ENCODE data around the gene ALOX12B. TPM values are rescaled to one million over a fixed set of nuclear protein-coding genes. Genes with fewer than 3 reads are reported as not detected.
A peak's percentile ranks its signal among the peaks of the same experiment; 100 is the strongest.

The ALOX12B gene
- total and polyA plus RNA-seq, 2 donors (not counting 1 experiment from before 2014, with no cell fraction given) = 0.57 to 0.69 TPM

GRCh38 chr17:8124350-8125153, 37.0 kb upstream of the ALOX12B start:
- Histone ChIP-seq H3K4me1 (ENCODE audit: control insufficient read depth in 2 of 2, insufficient read depth in 2 of 2, low read length in 2 of 2) (peaks cover 57 to 70% of the 10 kb centered on the region in 2 donors), H3K79me2 (ENCODE audit: control insufficient read depth, insufficient read depth, low read length) (no peaks in the 10 kb centered on the region), H3K4me2 (replicated peaks; ENCODE audit: low read depth, low read length, poor library complexity, severe bottlenecking) (peak overlapping the region; percentile 91), H3K27me3 (replicated peaks in 1 of 4; ENCODE audit: control extremely low read depth in 1 of 4, control insufficient read depth in 3 of 4, insufficient read depth in 4 of 4, low read length in 3 of 4) (peaks cover 0 to 47% (median 20%) of the 10 kb centered on the region in 4 experiments), H4K20me1 (ENCODE audit: control insufficient read depth, insufficient read depth, low read length, poor library complexity, severe bottlenecking) (peaks cover 34% of the 10 kb centered on the region), H3K36me3 (replicated peaks in 1 of 2; ENCODE audit: control extremely low read depth in 1 of 2, control insufficient read depth in 1 of 2, extremely low read depth in 1 of 2, insufficient read depth in 2 of 2, low read length in 1 of 2) (no peaks in the 10 kb centered on the region), H3K27ac (ENCODE audit: low read length in 2 of 2) (no peak overlapping the region), H3K4me3 (ENCODE audit: control extremely low read depth in 1 of 5, extremely low read depth in 1 of 5, insufficient read depth in 1 of 5, low read depth in 2 of 5, low read length in 4 of 5) (peak overlapping the region in 4 of 5 experiments; percentile 70 to 85 (median 71)), H3K9ac (ENCODE audit: low read length) (peak overlapping the region; percentile 83), H3K9me3 (ENCODE audit: control extremely low read depth in 1 of 3, control insufficient read depth in 2 of 3, insufficient read depth in 1 of 3, low read length in 2 of 3) (peaks cover 0 to 21% (median 0%) of the 10 kb centered on the region in 3 donors), H2AFZ (ENCODE audit: insufficient read depth, low read depth, low read length, poor library complexity, severe bottlenecking) (peak overlapping the region; percentile 12)
- H3K9me3 Mint-ChIP-seq (ENCODE audit: insufficient read depth) = no peaks in the 10 kb centered on the region
- H3K4me1 Mint-ChIP-seq = peaks cover 67% of the 10 kb centered on the region
- H3K27me3 Mint-ChIP-seq = peaks cover 37% of the 10 kb centered on the region
- intact Hi-C loops (cut with micrococcal nuclease) = no loop called here
- peak overlapping the region; percentile 94 for H3K27ac Mint-ChIP-seq
- 4% methylated on average over 20 of the region's 24 CpGs for WGBS (ENCODE audit: insufficient coverage)
- DNase-seq = peak; percentile 60
- ChIA-PET CTCF (interaction anchor here (0.7 to 3.6 kb wide), 13 partner anchors 9 to 124 kb away, joined by 3 to 12 read pairs (median 6); partner anchors contain the start of gene CTC1), POLR2A (interaction anchor here (0.9 to 1.5 kb wide), 3 partner anchors 14 to 123 kb away, joined by 5 to 9 read pairs (median 5); partner anchors contain the start of gene CTC1)
- ATAC-seq (ENCODE audit: low read depth) = no peak
- peak overlapping the region; percentile 94 for H3K4me3 Mint-ChIP-seq
- TF ChIP-seq EZH2 (IDR thresholded peaks at IDR 0.05; ENCODE audit: borderline replicate concordance, insufficient read depth, low read depth, low read length, poor library complexity, severe bottlenecking) (no peak), CTCF (IDR thresholded peaks at IDR 0.05) (no peak)

All from B cell (primary cell).